ENCODE measurements around the gene SRSF2. TPM values are rescaled to one million over a fixed set of nuclear protein-coding genes. Genes with fewer than 3 reads are reported as not detected.

The SRSF2 gene
- total and polyA plus RNA-seq, 8 donors, result 96.4 to 340 (median 166) TPM

GRCh38 chr17:76716146-76716838 lies 20.8 kb downstream of the SRSF2 start:
- intact Hi-C loops (cut with DNase I; ENCODE audit: low total_unique reads), result no loop called here
- DNase-seq, result peak in 1 of 2 donors; percentile 48
- no peak overlapping the region for H3K4me3 ChIP-seq
- WGBS, 5 donors, result 54 to 74% (median 66%) methylated on average over 13 of the region's 13 CpGs
- H3K36me3 ChIP-seq, result peaks cover 74 to 86% (median 83%) of the 10 kb centered on the region in 4 donors
- H3K27me3 ChIP-seq, result no peaks in the 10 kb centered on the region
- no peaks in the 10 kb centered on the region for H3K9me3 ChIP-seq
- H3K4me1 ChIP-seq, result peaks cover 13 to 56% (median 38%) of the 10 kb centered on the region in 4 donors
- TF ChIP-seq CTCF (IDR thresholded peaks at IDR 0.05) (no peak), EP300 (IDR thresholded peaks at IDR 0.05) (peak; percentile 15), POLR2AphosphoS5 (IDR thresholded peaks at IDR 0.05) (peak in 2 of 3 donors; percentile 68 to 82)
- peak overlapping the region; percentile 60 to 81 (median 73) for H3K27ac ChIP-seq

GRCh38 chr17:76715496-76715830 lies 21.7 kb downstream of the SRSF2 start:
- no peak for TF ChIP-seq CTCF (IDR thresholded peaks at IDR 0.05)
- TF ChIP-seq POLR2A (IDR thresholded peaks at IDR 0.05), result no peak
- TF ChIP-seq POLR2AphosphoS5 (IDR thresholded peaks at IDR 0.05), result no peak
- no peak for TF ChIP-seq EP300 (IDR thresholded peaks at IDR 0.05)
- Histone ChIP-seq H3K36me3 (peaks cover 66 to 78% (median 75%) of the 10 kb centered on the region in 4 donors), H3K4me3 (no peak overlapping the region), H3K9me3 (no peaks in the 10 kb centered on the region), H3K27me3 (no peaks in the 10 kb centered on the region), H3K27ac (peak overlapping the region in 4 of 5 donors; percentile 69 to 81 (median 76)), H3K4me1 (peaks cover 17 to 53% (median 38%) of the 10 kb centered on the region in 4 donors)
- DNase-seq, result no peak
- WGBS, 5 donors, result 77 to 94% (median 88%) methylated on average over 2 of the region's 2 CpGs
- intact Hi-C loops (cut with DNase I; ENCODE audit: low total_unique reads), result no loop called here

GRCh38 chr17:76714822-76715495 lies 22.2 kb downstream of the SRSF2 start:
- H3K9me3 ChIP-seq, result no peaks in the 10 kb centered on the region
- 21 to 31% (median 27%) methylated on average over 4 of the region's 4 CpGs for WGBS, 5 donors
- intact Hi-C loops (cut with DNase I; ENCODE audit: low total_unique reads), result no loop called here
- H3K27me3 ChIP-seq, result no peaks in the 10 kb centered on the region
- peaks cover 61 to 73% (median 70%) of the 10 kb centered on the region in 4 donors for H3K36me3 ChIP-seq
- H3K4me1 ChIP-seq, result peaks cover 22 to 57% (median 40%) of the 10 kb centered on the region in 4 donors
- H3K4me3 ChIP-seq, result no peak overlapping the region
- peak; percentile 72 to 79 for DNase-seq
- peak overlapping the region in 4 of 5 donors; percentile 69 to 81 (median 76) for H3K27ac ChIP-seq
- TF ChIP-seq POLR2AphosphoS5 (IDR thresholded peaks at IDR 0.05), result no peak
- peak in 5 of 7 experiments; percentile 47 to 90 (median 75) for TF ChIP-seq CTCF (IDR thresholded peaks at IDR 0.05)

- 74 to 85% (median 83%) methylated on average over 5 of the region's 5 CpGs for WGBS, 5 donors
- peaks cover 55 to 67% (median 63%) of the 10 kb centered on the region in 4 donors for H3K36me3 ChIP-seq
- H3K27me3 ChIP-seq, result no peaks in the 10 kb centered on the region
- no peaks in the 10 kb centered on the region for H3K9me3 ChIP-seq
- H3K4me1 ChIP-seq, result peaks cover 24 to 63% (median 45%) of the 10 kb centered on the region in 4 donors
- intact Hi-C loops (cut with DNase I; ENCODE audit: low total_unique reads), result no loop called here
- DNase-seq, result no peak
- TF ChIP-seq EP300 (IDR thresholded peaks at IDR 0.05) (no peak), POLR2AphosphoS5 (IDR thresholded peaks at IDR 0.05) (no peak), CTCF (IDR thresholded peaks at IDR 0.05) (no peak), POLR2A (IDR thresholded peaks at IDR 0.05) (no peak)
- peak overlapping the region in 4 of 5 donors; percentile 25 to 81 (median 74) for H3K27ac ChIP-seq
- H3K4me3 ChIP-seq, result no peak overlapping the region
Measured at GRCh38 chr17:76714336-76714735, 22.8 kb downstream of the SRSF2 start.

Measured in stomach (tissue), 9 donors.